SW480 (cell line): ENCODE measurements around the gene PA2G4.
"Not testable (repeated sequence)": the region's sequence is repeated elsewhere in the genome, so short reads cannot be mapped to it uniquely, and the experiment has no call there.

Source experiments
- DNase-seq: peaks from one replicate; pipeline ENCODE4 v3.0.0-alpha.2; 2016; ENCODE audit warnings: low spot score

Gene PA2G4

DNA sequence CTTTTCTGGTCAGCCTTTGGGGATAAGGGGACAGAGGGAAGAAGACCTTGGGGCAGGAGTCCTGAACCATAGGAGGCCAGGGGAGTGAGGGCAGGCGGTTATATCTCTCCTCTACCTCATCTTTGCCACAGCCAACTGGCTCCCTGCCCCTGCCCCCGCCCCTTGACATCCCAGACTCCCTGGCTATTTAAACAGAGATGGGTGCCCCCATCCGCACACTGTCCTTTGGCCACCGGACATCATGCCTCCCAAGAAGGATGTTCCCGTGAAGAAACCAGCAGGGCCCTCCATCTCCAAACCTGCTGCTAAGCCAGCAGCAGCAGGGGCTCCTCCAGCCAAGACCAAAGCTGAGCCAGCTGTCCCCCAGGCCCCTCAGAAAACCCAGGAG lies 49.3 kb downstream of the PA2G4 start:
- DNase-seq: no peak

DNA sequence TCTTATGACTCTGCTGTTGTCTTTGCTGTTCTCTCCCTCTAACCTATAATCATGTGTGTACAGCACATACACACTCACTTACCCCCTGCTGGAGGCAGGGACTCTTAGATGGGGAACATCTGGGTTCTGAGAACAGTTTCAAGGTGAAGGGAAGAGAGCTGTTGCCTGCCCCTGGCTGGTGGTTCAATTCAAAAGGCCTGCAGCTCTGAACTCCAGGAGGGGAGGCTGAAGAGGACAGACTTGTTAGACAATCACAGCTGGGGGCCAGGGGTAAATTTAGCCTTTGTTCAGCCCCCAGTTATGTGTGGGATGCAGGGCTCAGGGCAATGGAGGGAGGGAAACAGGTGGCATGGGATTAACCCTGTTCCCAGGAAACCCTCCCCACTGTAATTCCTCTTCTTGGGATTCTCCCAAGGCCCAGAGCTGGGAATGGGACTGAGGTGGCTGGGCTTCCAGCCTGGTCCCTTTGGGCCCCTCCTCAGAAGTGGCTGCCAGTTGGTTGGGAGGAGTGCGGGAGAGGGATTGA lies 50.0 kb downstream of the PA2G4 start:
- DNase-seq: no peak

DNA sequence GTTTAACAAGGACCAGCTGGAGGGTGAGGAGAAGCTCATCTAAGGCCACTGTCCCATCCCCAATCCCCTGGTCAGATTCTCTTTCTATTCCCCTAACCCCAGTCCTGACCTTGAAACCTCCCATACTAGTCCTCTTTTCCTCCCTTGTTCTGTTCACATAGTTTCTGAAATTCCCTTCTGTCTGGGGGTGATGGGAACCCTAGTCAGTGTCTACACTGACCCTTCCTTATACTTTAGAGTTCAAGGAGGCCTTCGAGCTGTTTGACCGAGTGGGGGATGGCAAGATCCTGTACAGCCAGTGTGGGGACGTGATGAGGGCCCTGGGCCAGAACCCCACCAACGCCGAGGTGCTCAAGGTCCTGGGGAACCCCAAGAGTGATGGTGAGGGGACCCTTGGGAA lies 50.5 kb downstream of the PA2G4 start:
- no peak for DNase-seq

DNA sequence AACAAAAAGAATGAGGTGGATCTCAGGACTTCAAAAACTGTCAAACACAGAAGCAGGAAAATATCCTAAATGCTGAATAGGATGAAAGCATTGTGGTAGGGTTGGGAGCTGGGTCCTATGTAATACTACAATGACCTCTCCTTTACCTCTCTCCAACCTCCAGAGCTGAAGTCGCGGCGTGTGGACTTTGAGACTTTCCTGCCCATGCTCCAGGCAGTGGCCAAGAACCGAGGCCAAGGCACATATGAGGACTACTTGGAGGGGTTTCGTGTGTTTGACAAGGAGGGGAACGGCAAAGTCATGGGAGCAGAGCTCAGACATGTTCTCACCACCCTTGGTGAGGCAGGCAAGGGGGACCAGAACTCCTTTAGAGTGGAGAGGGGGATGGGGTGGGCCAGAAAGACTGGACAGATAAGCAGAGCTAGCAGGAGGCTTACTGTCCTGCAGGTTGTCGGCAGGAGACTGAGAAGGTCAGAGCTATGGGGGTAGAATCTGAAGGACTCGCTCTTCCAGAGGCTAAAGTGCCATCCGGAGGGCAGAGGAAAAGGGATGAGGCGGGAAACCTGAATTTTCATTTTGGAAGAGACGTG lies 51.0 kb downstream of the PA2G4 start:
- no peak for DNase-seq

GRCh38 chr12:56156464-56157200 lies 52.3 kb downstream of the PA2G4 start:
- DNase-seq: not testable (repeated sequence)

DNA sequence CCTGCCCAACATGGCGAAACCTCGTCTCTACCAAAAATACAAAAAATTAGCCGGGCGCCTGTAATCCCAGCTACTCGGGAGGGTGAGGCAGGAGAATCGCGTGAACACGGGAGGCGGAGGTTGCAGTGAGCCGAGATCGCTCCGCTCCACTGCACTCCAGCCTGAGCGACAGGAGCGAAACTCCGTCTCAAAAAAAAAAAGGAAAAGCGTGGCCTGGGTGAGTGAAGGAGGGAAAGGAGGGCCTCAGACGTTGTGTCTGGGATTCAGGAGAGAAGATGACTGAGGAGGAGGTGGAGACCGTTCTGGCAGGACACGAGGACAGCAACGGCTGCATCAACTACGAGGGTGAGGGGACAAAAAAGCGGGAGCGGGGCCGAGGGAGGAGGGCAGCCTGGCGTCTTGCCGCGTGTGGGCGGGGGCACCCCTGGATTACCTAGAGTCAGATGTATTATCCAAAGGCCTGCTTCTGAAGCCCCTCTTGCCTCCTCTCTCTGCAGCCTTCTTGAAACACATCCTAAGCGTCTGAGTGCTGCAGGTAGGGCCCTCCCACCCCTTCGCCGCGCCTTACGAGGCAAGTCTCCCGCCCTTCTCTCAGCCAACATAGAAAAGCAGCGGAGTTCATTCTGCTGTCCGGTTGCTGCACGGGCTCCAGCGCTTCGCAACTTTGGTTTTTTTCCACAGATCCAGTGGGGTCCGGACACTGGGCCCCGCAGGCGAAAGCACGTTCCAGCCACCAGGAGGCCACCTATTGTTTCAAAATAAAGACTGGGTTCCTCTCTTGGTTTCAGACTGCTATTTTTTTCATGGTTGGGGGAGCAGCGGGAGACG lies 53.1 kb downstream of the PA2G4 start:
- DNase-seq: peak; percentile 94

- DNase-seq: peak; percentile 99
These were observed 53.9 kb downstream of the PA2G4 start, which contains the start of gene MYL6 for GRCh38 chr12:56158029-56158925. TSS of gene MYL6 (plus strand) at chr12:56158359. CDS start at chr12:56158402, 43 bp downstream.

GRCh38 chr12:56158926-56159461 lies 54.6 kb downstream of the PA2G4 start:
- peak; percentile 62 for DNase-seq

DNA sequence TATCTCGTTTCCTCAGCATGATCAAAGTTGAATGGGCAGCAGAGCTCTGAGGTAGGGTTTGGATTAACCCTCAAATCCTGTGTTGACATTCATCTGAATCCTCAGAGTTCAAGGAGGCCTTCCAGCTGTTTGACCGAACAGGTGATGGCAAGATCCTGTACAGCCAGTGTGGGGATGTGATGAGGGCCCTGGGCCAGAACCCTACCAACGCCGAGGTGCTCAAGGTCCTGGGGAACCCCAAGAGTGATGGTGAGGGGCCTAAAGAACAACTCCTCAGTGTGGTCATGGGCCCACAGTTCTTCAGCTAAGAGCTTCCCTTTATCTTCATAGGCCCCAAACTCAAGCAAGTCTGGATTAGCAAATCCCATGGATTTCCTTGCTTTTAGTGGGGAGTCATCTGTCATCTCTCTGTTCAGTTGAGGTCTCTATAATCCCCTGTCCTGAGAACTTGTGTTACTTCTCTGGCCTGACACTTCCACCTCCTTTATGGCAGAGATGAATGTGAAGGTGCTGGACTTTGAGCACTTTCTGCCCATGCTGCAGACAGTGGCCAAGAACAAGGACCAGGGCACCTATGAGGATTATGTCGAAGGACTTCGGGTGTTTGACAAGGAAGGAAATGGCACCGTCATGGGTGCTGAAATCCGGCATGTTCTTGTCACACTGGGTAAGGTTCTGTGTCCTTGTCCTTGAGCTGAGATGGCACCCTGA lies 55.3 kb downstream of the PA2G4 start:
- DNase-seq: no peak

DNA sequence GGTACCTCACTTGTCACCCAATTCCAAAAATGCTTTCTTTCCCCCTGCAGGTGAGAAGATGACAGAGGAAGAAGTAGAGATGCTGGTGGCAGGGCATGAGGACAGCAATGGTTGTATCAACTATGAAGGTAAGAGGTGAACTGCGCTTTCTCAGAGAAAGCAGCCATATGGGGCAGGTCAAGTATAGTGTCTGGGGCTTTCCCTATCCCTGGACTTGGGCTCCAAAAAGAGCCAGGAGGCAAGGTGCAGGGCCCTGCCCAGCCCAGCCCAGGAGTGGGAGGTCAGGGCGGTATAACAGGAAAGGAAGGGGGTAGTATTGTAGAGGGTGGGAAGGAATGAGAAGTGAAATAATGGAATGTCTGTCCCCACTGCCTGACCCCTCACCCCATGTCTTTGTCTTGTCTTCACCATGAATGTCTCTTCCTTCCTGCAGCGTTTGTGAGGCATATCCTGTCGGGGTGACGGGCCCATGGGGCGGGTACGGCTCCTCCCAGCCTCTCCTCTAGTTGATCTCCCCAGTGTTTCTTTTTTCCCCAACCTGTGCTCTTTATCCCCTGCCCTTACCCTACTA lies 55.9 kb downstream of the PA2G4 start:
- no peak for DNase-seq

DNA sequence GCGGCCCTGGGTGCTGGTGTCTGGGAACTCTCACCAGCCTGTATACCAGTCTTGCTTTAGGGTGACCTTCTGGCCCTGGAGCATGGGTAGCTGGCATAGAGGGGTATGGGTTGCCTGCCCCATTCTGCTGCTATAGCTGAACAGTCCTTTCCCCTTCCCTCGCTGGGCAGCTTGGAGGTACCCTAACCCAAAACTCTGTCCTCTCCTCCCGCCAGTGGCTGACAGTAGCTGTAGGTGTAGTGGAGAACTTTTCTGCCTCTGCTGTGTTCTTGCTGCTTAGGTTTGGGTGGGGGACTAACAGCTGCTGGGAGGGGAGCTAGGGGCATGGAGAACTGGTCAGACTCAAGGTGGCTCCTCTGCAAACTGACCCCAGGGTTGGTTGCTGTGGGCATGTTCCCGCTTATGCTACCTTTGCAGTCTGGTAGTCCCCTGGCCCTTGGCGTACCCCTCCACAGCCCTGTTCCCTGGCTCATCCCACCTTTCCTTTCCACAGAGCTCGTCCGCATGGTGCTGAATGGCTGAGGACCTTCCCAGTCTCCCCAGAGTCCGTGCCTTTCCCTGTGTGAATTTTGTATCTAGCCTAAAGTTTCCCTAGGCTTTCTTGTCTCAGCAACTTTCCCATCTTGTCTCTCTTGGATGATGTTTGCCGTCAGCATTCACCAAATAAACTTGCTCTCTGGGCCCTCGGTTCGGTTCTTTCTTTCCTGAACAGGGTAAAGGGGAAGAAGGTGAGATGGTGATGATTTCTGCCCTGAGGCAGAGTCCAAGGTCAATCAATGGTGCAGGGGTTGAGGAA lies 56.7 kb downstream of the PA2G4 start:
- no peak for DNase-seq

DNA sequence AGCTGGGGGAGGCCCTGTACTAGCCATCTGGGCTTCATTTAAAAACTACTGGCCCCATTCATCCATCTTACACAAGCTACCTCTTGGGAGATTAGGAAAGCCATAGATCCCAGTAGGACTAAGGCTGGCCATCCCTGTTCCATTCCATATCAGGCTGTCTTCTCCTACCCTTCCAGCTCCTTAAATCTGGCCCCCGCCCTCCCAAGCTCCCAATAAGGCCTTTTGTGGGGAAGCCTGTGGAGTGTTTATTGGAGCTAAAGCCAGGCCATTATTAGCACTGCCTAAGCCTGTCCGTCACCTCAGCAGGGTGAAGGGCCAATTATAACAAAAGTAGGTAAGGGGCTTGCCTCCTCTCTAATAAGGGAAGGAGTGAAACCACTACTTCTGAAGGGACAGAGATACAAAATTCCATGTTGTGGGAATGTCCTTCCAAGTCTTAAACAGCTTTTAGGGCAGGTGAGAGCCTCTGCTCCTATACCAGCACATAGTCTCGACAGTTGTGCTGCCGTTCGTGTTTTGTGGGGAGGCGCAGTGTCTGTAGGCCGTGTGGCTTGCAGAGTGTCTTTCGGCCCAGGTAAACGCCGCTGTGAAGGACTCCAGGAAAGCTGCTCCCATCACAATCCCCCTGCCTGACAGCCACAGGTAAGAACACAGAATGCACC lies 57.5 kb downstream of the PA2G4 start:
- DNase-seq: no peak

DNA sequence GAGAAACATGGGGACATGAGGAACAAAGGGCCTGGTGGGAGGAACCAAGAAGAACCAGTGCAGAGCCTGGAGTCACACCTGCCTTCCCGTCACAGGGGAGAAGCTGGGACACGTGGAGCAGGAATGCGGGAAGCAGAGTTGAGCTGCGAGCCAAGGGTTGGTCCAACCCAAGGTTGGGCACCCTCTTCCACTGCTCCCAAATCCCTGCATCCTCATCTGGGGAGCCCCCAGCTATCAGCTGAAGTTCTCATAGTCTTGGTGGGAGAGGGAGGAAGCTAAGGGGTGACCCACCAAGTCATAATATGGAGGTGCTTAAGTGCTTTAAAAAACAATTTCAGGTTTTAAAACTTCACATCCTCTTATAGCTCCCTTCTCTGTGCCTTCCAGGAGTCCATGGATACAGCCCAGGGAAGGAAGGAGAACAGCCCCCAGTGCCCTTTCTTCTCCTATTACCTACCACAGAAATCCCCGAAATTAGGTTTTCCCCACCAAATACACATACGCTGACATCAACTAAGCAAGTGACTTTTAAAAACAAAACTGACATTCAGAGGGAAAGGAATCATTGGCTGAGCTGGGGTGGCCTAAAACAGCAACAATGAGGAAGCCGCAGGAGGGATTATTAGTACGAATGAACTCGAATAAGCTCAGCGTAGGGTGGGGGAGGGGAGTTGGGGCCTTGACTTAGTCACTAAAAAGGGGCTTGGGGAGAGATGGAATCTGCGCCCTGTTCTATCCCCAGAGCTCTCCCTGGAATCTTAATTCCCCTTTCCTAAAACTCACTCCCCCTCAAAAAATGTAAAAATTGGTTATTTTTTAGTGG lies 58.3 kb downstream of the PA2G4 start:
- DNase-seq: no peak
